HG03432 (cell line): Measurements from ENCODE around the gene L3MBTL4.
"Not testable (repeated sequence)": the region's sequence is repeated elsewhere in the genome, so short reads cannot be mapped to it uniquely, and the experiment has no call there.

Experiments
- ATAC-seq: cut with Tn5 transposase; IDR thresholded peaks from one replicate; pipeline ENCODE4 v1.9.1; 2021; ENCODE audit warnings: mild to moderate bottlenecking, moderate library complexity; ENCODE audit not compliant: unreplicated experiment

Gene L3MBTL4

DNA sequence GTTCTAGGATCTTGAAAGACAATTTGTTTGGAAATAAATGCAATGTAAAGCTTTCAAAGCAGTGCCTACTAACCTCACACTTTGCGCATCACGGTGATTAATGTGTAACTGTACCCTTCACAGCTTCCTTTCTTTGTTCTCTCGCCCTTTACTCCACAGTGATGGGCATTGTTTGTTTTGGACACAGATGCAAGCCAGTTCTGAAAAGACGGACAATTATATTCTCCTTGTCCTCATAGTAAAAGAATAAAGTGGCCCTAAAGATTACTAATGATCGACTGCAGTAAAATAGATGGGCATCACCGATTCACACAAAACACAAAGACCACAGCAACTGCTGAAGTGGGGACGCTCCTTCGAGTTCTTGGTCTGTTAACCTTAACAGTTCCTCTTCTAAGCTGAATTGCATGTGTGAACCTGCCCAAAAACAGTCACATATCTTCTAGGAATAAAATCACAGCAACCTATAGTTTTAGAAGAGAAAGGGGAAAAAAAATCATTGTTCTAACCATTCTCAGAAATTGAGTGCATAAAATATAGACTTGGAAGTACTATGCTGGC lies 7.7 kb downstream of the L3MBTL4 start:
- ATAC-seq = no peak

GRCh38 chr18:6406075-6406909 lies 8.4 kb downstream of the L3MBTL4 start:
- ATAC-seq = no peak

DNA sequence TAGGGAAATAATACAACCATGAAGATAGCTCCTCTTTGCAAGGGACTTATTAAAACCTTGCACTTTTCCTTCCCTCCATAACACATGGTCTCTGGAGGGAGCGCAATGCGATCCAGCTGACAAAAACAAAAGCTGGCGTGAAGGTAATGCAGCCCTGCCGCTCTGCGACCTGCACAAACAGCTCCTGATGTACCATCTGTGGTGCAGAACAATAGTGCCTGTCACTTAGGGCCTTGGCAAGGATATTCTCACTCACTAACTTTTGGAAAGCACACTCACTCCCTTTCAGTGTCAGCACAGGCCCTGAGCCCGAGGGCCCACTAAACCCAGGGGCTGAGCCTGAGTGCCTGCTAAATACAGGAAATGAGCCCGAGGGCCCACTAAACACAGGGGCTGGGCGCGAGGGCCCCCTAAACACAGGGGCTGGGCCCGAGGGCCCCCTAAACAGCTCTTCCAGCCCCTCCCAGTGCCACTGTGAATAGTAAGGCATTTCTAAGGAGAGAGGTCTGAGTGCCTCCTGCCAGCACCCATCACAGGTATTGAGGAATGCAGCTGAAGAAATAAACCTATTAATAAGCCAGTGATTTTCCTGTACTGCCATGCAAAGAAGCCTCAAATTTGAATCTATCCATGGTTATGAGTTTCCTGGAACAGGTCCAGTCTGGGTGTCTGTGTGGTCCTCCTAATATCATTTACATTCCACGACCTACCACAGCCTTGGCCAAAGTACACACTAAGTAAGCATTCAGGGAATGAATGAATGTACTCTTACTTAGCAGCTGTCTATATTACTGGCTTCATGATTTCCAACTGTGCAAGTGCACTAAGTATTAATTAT lies 9.3 kb downstream of the L3MBTL4 start:
- ATAC-seq = no peak

- ATAC-seq = no peak
Observed at GRCh38 chr18:6404834-6405233, 9.9 kb downstream of the L3MBTL4 start.

- no peak for ATAC-seq
Observed at GRCh38 chr18:6401687-6402086, 13.0 kb downstream of the L3MBTL4 start.

- no peak for ATAC-seq
Observed at GRCh38 chr18:6399776-6400175, 14.9 kb downstream of the L3MBTL4 start.

DNA sequence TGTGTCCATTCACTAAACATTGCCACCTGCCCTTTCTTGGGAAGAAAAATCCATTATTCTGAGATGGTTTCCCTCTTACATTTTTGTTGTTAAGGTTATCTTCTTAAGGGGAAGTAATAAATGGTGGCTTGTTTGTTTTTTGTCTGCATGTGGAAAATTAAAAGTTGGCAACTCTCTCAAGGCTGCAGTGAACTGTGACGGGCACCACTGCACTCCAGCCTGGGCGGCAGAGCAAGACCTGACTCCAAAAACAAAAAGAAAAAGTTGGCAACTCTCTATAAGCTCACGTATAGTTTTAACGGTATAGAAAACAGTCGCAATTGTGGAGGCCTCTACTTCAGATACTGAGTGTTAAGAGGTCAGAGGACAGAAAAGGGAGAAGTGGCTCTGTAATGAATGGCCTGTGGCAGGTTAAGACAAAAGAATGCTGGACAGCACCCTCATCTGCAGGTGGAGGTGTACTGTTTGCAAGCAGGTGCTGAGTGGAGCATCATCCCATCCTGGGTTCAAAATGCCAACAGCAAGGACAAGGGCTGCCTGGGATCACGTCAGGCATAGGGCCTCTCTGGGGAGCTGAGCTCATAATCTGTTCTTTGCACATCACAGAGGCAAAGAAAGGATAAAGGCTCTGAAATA lies 16.7 kb downstream of the L3MBTL4 start:
- ATAC-seq = no peak

DNA sequence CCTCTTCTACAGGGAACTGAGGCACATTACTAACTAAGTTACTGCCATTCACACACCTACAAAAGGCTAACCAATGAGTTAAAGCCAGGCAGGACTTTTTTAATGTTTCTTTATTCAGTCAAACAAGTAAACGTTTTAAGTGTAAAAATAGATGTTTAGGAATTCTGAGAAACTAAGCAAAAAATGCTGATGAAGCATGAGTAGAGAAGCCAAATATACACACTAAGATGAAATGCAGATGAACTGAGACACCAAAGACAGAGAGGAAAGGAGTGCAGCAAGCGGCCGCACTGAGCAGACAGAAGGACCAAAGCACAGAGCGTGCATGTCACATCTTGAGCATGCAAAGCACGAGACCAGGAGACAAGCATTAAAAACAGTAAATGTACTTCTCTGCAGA lies 17.9 kb downstream of the L3MBTL4 start:
- ATAC-seq = no peak

- no peak for ATAC-seq
Observed at GRCh38 chr18:6396276-6396675, 18.4 kb downstream of the L3MBTL4 start.

- no peak for ATAC-seq
Observed at GRCh38 chr18:6389005-6389404, 25.7 kb downstream of the L3MBTL4 start.

GRCh38 chr18:6382963-6383362 lies 31.7 kb downstream of the L3MBTL4 start:
- no peak for ATAC-seq

DNA sequence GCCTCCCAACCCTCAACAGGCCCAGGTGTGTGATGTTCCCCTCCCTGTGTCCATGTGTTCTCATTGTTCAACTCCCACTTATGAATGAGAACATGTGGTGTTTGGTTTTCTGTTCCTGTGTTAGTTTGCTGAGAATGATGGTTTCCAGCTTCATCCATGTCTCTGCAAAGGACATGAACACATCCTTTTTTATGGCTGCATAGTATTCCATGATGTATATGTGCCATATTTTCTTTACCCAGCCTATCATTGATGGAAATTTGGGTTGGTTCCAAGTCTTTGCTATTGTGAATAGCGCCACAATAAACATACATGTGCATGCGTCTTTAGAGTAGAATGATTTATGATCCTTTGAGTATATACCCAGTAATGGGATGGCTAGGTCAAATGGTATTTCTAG lies 37.2 kb downstream of the L3MBTL4 start:
- not testable (repeated sequence) for ATAC-seq

- ATAC-seq = no peak
Observed at GRCh38 chr18:6376433-6377229, 38.1 kb downstream of the L3MBTL4 start.

DNA sequence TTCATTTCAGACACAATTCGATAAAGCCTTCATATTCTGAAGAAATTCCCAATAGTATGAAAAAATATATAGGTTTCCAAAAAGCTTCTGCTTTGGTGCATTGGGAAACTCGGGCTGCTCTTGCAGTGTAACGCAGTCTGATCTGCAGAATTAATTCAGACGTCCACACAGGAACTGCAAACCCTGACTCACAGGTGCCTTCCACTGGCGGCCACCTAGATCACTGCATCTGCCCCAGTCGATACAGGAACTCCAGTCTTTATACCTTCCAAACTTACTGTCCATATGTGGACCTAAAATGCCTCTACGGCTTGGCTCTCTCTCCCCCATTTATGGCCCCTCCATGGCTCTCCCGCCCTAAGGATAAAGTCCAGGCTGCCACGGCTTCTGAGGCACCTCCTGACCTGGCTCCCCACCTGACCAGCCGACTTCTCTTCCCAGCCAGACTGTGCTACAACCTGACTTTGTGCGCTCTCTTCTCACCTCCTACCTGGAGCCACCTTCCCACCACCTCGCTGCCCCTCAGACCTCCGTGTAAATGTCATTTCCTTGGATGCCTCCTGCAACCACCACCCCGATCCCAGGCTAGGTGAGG lies 39.7 kb downstream of the L3MBTL4 start:
- ATAC-seq = no peak

DNA sequence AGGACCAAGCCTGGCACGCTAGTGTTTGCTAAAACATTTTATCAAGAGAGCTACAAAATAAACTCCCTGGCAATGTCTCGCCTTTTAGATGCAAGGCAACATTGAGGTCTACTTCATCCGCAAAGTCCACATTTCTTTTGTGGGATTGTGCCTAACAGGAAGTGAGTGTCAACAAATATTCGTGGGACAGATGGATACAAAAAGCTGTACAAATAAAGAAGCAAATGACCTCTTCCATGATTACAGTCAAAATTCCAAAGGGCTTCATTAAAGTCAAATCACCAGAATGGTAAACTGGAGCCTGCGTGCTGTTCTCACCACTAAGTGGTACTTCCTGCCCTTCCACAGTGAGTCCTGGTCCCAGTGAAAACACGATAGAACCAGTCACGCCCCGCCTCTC lies 40.4 kb downstream of the L3MBTL4 start:
- no peak for ATAC-seq

GRCh38 chr18:6373187-6373586 lies 41.5 kb downstream of the L3MBTL4 start:
- ATAC-seq = no peak

GRCh38 chr18:6370886-6371635 lies 43.6 kb downstream of the L3MBTL4 start:
- ATAC-seq = no peak

DNA sequence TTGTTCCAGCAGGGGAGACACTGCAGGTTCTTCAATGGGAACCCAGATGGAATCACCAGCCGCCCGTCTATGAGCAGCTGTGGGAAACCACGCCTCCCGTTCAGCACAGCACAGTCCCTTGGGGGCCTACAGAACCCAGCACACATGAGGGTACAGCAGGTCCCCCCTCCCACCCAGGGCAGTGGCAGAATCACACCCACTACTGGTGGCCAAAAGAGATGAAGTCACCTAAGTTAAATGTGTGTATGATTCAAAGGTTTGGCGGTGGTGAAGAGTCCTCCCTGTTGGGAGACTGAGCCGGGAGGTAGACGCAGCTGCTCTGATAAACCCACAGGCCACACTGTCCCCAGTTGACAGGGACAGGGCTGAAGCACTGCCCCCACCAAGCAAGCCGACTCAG lies 44.3 kb downstream of the L3MBTL4 start:
- ATAC-seq = no peak

- no peak for ATAC-seq
Observed at GRCh38 chr18:6368017-6368416, 46.7 kb downstream of the L3MBTL4 start.
